GM19239 (cell line): ENCODE measurements around the gene HEG1.

Experiments
- DNase-seq: peaks from one replicate; pipeline ENCODE4 v3.0.0; 2011; ENCODE audit warnings: low spot score; ENCODE audit not compliant: insufficient read length
- FAIRE-seq: peaks from 2 replicates; lab custom pipeline; 2011; peaks lifted over from hg19 to GRCh38; lab: Jason Lieb, UNC

The HEG1 gene

DNA sequence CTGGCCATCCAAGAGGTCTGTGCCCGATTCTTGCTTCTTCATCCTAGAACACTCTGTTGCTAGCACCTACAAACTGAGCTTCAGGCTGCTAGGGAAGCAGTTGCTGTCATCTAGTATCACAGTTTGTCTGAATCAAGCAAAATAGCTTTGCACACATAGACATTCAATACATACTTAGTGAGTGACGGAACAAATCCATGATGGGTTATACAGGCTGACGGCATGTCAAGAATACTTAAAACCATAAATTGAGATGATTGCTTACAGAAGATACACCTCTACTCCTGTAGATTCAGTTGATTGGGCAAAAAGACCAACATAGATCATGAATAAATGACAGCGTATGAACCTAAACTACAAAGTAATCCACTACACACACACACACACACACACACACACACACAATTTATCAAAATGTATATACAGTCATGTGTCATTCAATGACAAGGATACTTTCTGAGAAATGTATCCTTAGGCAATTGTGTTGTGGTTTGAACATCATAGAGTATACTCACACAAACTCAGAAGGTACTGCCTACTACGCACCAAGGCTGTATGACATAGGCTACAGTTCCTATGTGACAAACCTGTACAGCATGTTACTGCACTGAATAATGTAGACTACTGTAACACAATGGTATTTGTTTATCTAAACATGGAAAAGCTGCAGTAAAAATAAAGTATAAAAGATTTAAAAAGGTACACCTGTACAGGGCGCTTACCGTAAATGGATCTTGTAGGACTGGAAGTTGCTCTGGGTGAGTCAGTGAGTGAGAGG is 14.4 kb upstream of the HEG1 start:
- no peak for DNase-seq
- FAIRE-seq = no peak

DNA sequence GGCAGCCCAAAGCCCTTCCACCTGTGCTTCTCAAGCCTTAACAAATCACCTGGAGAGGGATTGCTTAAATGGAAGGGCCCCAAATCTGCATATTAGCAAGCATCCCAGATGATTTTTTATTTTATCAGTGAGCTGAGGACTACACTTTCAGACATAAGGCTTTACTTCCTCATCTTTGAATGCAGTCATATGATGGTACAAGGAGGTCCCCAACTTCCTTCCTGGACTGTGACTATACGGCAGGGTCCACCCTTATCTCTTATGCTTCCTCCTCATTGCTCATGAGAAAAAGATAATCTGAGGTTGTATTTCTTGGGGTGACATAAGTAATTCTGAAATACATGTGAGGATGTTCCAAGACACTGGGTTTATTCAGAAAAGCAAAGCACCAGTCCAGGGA is 13.7 kb upstream of the HEG1 start:
- FAIRE-seq (no peak), DNase-seq (no peak)

DNA sequence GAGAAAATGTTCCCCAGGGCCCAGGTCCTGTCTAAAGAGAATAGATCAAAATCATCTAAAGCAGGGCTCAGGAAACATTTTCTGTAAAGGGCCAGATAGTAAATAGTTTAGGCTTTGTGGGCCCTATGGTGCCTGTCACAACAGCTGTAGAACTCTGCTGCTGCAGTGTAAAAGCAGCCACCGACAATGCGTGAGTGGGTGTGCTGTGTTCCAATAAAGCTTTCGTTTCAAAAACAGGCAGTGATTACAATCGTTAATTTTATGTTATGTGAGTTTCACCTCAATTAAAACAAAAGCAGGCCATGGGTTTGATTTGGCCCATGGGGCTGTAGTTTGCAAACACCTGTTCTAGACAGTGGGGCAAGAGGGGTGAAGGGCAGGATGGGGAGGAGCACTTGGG is 12.5 kb upstream of the HEG1 start:
- FAIRE-seq (no peak), DNase-seq (no peak)

DNA sequence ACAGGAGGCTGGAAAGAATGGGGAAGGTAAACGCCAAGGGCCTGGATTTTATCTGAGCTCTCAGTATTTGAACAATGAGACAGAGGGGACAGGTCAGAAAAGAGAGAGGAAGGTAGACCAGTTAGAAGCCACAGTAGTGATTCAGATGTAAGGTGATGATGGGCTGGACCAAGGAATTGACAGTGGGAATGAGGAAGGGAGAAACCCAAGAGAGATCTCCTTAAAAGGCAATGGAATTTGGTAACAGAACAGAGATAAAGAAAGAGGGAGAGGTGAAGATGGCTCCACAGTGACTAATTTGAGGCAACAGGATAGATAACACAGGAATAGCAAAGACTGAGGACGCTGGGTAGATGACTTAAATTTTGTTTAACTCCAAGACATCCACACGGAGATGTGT is 11.4 kb upstream of the HEG1 start:
- FAIRE-seq (no peak), DNase-seq (no peak)

DNA sequence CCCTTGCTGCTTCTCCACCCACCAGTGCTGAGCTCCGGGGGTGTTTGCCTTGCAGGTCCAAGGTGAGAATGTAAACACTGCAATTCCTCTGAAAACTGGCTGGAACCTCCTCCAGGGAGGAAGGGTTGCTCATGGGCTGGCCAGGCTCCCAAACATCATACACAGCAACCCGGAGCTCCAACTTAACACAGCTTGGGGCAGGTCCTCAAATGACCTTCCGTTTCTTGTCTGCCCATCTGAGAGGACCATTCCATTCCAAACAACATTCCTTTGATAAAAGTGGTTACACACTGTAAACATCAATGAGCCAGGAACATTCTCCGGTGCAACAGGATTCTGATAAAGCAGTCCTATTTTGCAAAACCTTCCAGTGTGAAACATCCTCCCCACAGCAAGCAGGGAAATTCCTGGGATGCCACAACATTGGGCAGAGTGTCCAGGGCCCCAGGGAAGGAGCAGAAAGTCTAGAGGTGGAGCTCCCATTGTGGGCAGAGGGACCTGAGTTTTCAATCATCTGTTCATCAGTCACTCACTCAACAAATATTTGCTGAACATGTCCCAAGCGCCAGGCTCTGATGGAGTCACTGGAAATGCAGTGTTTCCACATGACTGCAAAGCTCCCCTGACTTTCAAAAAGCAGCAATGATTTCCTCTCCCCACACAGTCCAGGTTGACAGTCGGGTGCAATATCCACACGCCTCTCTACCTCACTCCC is 7.3 kb upstream of the HEG1 start:
- FAIRE-seq (no peak), DNase-seq (no peak)

DNA sequence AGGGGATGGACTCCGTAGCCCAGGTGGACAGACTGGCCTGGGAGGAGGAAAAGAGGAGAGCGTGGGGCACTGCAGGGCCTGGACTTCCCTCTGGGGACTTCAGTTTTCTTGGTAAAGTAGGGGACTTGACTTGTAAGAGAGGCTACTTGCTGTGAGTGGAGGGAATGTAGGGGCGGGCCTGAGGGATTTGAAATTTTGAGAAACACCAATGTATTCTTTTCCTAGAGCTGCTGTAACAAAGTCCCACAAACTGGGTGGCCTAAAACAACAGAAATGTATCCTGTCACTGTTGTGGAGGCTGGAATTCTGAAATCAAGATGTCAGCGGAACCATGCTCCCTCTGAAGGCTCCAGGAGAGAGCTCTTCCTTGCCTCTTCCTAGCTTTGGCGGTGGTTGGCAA is 5.8 kb upstream of the HEG1 start:
- no peak for DNase-seq
- FAIRE-seq = no peak

DNA sequence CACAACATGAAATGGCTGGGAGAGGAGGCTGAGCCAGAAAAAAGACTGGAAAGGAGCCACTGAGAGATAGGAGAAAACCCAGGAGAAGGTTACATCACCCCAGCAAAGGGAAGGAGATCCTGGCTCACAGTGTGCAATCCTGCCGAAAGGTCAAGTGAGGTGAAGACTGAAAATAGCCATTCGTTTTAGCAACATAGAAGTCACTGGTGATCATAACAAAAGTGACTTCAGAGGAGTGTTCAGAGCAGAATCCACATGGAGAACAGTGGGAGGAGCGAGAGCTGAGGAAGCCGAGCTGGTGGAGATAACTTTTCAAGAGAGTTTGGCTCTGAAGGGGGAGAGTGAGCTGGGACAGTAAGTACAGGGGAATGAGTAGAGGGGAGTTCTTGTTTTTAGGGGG is 5.4 kb upstream of the HEG1 start:
- DNase-seq (no peak), FAIRE-seq (no peak)

DNA sequence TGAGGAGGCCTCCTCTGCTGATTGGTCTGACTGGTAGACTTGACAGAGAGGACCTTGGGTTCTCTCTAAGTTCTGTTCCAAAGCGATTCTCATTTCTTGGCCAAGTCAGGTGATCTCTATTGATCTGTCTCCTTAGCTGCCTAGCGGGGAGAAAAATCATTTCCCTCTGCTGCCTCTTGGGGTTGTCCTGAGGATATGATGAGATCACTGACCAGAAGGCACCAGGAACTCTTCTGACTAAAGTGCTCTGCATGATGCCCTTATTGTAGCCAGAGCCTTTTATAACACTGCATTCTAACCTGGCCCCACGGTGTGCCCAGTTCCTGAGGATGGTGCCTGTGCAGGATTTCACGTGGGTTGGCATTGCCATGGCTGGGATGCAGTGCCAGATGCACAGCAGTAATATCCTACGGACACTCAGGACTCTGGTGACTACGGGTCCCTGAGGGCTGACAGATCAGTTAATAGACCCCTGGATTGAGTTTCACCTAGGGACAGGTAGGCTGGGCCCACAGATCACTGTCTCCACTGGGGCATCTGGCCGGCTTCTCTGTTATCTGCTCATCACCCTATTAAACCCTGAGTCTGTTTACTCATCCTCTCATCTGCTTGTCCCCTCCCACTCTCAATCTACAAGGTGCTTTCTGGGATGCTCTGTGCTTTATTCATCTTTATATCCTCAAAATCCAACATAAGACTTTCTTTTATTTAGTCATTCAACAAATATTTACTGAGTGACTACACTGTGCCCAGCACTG is 3.9 kb upstream of the HEG1 start:
- FAIRE-seq = no peak
- DNase-seq = no peak

DNA sequence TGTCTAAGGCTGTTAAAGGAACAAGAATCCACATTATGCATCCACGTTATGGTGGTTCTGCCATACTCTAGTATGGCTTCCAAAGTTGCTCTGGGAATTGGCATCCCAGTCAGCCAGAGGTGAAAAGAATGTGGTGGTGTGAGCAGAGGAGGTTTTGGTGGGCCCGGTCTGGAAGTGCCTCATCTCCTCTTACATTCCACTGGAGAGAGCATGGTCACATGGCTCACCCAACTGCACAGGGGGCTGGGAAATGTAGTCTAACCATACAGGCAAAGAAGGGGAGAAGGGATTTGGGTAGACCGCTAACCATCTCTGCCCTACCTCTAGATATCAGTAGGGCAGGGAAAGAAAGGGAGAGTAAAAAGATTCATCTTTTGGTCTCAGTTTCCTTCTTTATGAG is 3.2 kb upstream of the HEG1 start:
- DNase-seq = no peak
- no peak for FAIRE-seq

DNA sequence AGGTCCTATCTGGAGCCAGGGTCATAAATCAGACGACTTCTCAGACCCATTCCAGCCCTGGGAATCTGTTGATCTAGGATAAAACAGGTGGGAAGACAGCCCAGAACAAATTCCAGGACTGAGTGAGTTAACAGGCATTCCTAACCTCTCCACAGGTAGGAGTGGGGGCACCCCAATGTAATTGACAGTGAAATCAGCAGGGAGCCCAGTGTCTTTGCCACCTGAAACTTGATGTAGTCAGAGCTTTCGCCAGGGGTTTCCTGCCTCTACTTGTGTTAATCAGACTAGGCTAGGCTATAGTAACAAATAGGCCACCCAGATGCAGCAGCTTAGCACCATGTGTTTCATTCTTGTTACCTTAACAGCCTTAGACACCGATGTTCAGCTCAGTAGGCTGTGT is 2.7 kb upstream of the HEG1 start:
- DNase-seq (no peak), FAIRE-seq (no peak)

DNA sequence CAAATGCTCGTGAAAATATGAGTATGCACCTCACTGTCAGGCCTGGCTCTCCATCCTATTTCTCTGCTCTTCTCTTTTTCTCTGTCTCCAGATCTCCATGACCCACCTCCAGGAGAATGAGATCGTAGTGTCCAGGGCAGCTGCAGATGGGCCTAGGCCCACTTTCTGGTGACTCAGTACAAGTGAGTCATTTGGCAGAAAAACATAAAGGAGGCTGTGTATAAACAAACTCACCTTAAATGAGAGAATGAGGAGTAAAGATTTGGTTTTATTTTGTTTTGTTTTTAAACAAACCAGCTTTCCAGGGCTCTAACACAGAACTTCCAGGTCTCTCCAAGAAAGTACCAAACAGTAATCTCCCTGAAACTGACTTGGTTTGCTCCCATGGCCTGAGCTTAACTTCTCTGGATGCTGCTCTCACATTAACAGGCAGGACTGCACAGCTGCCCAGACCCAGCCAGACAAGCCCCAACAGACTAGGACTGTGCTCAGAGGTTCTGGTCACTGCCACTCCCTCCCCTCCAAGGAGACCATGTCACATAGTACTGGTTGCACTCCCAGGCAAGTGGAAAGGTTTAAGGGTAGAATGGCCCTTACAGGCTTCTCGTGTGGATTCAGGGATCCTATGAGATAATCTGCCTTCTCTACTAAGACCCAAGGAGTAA is 1.5 kb upstream of the HEG1 start:
- DNase-seq (no peak), FAIRE-seq (no peak)

DNA sequence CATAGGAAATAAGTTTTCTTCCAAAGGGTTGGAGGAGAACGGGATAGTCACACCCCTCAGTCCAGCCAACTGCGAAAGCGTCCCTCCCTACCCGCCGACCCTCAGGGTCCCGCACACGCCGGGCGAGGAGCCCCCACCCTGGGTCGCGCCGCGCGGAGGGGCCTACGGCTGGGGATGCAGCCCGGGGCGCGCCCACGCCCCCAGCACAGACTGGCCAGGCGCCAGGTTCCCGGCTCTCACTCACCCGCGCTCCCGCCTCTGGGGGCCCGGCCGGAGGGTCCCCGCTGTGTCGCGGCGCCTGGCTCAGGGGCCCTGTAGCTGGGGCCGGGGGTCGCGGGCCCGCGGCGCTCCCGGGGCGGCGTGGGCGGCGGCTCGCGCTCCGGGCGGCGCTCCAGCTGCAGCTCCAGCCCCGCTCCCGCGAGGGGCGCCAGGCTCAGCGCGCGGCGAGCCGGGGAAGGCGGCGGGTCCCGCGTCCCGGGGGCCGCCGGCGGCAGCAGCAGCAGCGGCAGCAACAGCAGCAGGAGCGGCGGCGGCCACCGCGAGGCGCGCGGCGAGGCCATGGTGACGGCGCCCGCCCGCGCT is 375 bp downstream of the HEG1 start:
- no peak for FAIRE-seq
- DNase-seq = peak; percentile 28

DNA sequence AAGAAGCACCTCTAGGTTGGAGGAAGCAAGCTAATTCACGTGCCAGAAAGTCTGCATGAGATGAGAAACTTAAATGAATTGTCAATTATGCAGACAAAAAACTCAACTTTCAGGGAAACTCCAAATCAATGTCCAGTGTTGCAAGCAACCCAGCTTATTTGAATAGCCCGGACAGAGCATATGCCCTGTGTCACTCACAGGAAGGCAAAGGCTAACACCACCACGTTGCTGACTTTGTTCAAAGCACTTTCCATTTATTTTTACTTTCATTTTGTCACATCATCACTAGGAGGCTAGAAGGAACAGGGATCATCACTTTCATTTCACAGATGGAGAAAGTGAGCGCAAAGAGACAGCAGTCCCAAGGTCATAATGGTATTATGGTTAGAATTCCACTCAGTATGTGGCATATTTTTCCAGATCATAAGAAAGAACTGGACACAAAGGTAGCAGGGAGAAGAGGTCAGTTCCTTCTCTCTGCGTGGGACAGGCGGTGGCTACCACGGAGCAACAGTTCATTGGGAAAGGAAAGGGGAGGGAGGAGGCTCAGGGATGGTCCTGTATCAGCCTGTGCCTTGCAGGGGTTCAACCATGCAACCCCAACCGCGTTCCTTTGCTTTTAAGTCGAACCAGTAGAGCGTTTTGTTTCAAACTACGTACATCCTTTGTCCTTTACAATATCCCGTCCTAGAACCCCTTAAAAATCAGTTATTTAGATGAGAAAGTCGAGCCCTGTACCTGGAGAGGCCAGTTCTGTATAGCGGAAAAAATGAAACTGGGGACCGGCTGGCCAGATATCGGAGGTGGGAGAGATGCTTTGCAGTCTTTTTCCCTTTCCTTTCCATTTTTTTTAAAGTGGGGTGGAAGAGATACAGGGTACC is 1.1 kb downstream of the HEG1 start:
- DNase-seq = peak; percentile 79
- peak; percentile 92 for FAIRE-seq

DNA sequence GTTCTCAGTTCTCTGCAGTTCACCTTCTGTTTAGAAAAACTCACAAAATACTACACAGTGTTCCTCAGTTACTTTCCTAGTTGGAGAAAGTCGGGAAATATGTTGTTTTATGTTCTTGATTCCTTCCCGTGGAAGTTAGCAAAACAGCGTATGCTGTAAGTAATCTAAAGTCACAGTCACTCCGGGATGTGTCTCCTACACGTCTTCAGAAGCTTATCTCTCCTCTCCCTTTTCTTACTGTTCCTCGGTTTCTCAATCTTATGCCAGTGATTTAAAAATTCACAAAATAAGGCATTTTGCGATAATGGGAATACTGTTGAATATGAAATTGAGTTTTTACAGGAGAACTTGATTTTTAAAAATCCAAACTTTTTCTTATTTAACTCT is 1.7 kb downstream of the HEG1 start:
- DNase-seq (no peak), FAIRE-seq (no peak)

DNA sequence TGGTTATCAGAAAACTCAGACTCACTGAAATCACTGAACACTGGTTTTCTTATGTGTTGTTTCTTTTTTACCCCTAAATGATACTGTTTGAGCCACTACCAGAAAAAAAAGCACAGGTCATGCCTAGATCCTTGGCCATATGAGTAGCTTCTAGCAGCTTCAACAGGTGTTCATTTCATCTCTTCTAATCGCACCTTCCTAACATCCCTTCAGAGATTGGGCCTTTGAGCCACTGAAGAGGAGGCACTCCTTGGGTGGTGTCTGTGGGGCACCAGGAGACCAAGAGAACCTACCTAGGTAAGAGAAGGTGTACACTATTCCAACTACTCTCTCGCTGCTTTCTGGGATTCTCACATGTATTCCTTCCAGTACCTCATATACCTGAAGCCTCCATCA is 2.5 kb downstream of the HEG1 start:
- DNase-seq = no peak
- FAIRE-seq = no peak

DNA sequence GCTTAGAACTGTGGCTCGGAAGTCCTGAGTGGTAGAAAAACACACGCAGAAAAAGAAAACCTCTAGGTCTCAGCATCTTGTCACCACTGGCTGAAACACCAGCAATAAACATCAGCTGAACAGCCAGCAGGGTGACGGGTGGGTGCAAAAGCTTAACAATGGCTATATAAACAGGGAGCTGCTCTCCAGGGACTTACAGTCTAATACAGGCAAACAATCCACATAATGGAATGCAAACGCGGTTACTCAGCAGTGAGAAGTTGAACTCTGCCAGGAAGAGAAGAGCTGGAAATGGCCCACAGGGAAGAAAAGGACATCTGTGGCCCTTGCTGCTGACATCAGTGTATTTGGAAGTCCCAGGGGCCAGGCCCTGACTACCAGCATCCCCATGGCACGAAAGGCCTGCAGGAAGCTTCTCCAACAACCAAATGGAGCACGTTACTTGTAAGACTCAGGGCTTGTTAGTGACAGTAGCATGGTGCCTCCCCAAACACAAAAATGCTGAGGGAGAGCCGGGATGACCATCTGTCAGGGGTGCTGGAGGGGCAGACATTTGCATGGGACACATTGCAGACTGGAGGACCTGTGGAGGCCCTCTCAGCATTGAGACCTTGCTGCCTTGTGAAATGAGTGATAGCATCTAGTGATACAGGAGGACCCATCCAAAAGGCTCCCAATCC is 3.0 kb downstream of the HEG1 start:
- no peak for FAIRE-seq
- no peak for DNase-seq

DNA sequence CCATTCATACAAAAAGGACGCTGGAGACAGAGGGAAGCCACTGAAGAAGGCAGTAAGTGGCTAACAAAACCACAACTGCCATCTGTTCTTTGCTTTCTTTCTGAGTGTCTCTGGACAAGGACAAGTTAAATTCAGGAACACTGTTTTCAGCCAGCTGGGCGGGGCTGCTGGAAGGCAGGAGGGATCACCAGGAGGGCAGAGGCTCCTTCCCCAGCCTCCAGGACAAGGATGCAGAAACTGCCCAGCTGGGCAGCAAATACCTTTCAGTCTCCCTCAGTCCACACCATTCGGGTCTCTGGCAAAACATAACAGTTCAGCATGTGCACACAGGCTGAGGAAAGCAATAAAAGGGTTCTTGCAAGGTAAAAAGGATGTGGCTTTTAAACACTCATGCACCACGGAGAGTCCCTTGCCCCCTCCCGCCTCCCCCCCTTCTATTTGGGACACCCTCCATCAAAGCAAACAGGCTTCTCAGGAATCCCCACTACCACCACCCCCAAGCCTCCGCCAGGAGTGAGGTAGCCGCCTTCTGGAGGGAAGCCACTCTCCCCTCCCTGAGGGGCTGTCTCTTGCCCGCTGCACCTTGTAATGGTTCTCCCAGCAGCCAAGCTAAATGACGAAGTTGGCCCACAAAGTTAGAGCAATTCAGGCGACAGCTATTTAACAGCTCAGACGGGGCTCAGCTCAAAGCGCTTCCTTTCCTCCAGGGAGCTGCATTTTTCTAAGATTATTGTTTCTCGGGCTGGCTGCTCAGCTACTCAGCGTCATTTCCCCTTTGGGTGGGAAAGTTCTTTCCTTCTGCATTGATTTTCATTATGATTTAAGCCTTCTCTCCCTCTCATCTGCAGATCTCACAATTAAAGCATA is 3.8 kb downstream of the HEG1 start:
- FAIRE-seq = peak; percentile 86
- DNase-seq = peak; percentile 50

DNA sequence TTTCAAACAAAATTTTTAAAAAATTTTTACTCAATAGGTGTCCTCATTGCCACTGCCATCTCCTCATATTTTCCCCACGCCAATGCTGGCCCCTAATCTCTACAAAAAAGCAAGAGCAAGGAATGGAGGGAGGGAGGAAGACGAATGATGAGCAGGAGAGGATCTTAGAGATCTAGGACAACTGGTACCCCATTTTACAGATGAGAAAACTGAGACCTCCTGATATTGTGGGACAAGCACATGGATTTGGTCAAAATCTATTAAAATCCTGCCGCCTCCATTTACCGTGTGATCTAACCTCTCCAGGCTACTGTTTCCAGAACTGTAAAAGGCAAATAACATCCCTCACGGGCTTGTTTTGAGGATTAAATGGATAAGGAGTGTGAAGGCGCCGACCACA is 4.6 kb downstream of the HEG1 start:
- FAIRE-seq = no peak
- DNase-seq = no peak
